Measurements from ENCODE around the gene RIPOR3. TPM values are rescaled to one million over a fixed set of nuclear protein-coding genes. Genes with fewer than 3 reads are reported as not detected.
A peak's percentile ranks its signal among the peaks of the same experiment; 100 is the strongest.

RIPOR3 gene
- total and polyA plus RNA-seq, 2 experiments from 2014 or later: 5.6 to 5.7 TPM

DNA sequence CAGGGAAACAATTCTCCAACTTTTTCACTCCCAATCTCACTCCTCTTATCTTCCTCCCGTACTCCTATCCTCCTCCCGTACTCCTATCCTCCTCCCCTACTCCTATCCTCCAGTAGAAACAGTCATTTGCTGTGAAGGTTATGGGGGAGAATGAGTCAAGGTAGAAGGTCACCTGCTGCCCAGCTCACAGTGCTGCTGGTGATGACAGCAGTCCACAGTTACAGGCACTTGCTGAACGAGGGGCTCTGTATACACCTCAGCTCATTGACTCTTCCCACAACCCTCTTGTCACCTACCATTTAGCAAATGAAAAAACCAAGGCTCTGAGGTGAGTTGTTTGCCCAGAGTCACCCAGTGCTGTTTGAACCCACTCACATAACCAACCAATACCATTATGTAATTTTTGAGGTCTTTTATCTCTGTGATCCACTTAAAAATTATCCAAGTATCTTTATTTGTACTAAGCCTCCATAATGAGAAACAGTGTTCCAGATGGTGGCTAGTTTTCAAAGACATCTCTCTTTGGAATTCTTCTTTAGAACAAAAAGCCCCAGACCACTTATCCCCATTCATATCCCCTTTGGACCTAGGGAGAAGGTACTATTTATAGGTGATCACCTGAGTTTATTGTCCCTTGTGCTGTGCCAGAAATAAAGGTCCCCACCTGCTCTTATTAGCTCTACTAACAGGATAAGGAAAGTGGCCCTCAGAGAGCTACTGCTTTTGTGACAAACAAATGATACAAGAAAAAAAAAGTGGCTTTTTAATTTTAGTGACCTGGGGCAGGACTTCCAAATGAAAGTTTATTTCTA, 128.0 kb downstream of the RIPOR3 start:
- TF ChIP-seq, protein P1, sequence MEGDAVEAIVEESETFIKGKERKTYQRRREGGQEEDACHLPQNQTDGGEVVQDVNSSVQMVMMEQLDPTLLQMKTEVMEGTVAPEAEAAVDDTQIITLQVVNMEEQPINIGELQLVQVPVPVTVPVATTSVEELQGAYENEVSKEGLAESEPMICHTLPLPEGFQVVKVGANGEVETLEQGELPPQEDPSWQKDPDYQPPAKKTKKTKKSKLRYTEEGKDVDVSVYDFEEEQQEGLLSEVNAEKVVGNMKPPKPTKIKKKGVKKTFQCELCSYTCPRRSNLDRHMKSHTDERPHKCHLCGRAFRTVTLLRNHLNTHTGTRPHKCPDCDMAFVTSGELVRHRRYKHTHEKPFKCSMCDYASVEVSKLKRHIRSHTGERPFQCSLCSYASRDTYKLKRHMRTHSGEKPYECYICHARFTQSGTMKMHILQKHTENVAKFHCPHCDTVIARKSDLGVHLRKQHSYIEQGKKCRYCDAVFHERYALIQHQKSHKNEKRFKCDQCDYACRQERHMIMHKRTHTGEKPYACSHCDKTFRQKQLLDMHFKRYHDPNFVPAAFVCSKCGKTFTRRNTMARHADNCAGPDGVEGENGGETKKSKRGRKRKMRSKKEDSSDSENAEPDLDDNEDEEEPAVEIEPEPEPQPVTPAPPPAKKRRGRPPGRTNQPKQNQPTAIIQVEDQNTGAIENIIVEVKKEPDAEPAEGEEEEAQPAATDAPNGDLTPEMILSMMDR (IDR thresholded peaks at IDR 0.05; ENCODE audit: poor library complexity): no peak
- TF ChIP-seq EZH2phosphoT487 (IDR thresholded peaks at IDR 0.05; ENCODE audit: low read depth, severe bottlenecking, unreplicated experiment) (no peak), EZH2 (IDR thresholded peaks at IDR 0.05; ENCODE audit: borderline replicate concordance) (no peak)
- 71% methylated on average over 3 of the region's 3 CpGs for WGBS (ENCODE audit: low lambda C conversion rate, missing lambda C conversion rate)
- no peaks in the 10 kb centered on the region for H3K9me3 ChIP-seq (ENCODE audit: low read depth)
- no peak overlapping the region for H2AFZ ChIP-seq
- no peaks in the 10 kb centered on the region for H4K20me1 ChIP-seq (ENCODE audit: insufficient read depth, poor library complexity, severe bottlenecking)
- no peak for DNase-seq (ENCODE audit: low spot score)
- H3K36me3 ChIP-seq (replicated peaks; ENCODE audit: insufficient read depth, low read depth): no peaks in the 10 kb centered on the region
- H3K79me2 ChIP-seq: peaks cover 58% of the 10 kb centered on the region
- no peaks in the 10 kb centered on the region for H3K27me3 ChIP-seq
- H3K27ac ChIP-seq: peak overlapping the region; percentile 43
- peaks cover 32% of the 10 kb centered on the region for H3K4me1 ChIP-seq (ENCODE audit: insufficient read depth)
- no peaks in the 10 kb centered on the region for H3K9me2 ChIP-seq (replicated peaks; ENCODE audit: insufficient read depth)
- H3K4me2 ChIP-seq: no peak overlapping the region
- no peak overlapping the region for H3K4me3 ChIP-seq

DNA sequence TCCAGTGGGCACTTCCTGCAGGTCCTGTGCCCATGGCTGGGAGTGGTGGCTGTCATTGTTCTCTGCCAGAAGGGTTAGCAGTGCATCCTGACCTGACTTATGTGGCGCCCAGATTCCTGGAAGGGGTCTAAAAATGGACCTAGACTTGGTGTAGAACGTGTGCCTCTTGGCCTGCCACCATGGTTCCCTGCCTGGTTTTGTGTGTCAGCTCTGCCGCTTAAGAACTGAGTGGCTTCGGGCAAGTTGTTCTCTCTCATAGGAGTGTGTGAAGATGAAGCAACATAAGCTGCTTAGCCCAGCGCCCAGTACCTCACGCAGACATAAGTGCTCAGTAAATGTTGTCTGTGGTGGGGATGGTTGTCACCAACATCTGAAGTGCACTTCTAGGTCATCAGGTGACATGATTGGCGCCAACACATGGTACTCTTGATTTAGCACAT, 129.1 kb downstream of the RIPOR3 start:
- no peak for DNase-seq (ENCODE audit: low spot score)
- peak overlapping the region; percentile 89 for H3K27ac ChIP-seq
- TF ChIP-seq, protein P1 (IDR thresholded peaks at IDR 0.05; ENCODE audit: poor library complexity): no peak
- TF ChIP-seq EZH2phosphoT487 (IDR thresholded peaks at IDR 0.05; ENCODE audit: low read depth, severe bottlenecking, unreplicated experiment) (no peak), EZH2 (IDR thresholded peaks at IDR 0.05; ENCODE audit: borderline replicate concordance) (no peak)
- peaks cover 62% of the 10 kb centered on the region for H3K79me2 ChIP-seq
- no peaks in the 10 kb centered on the region for H3K9me3 ChIP-seq (ENCODE audit: low read depth)
- no peak overlapping the region for H2AFZ ChIP-seq
- no peaks in the 10 kb centered on the region for H3K9me2 ChIP-seq (replicated peaks; ENCODE audit: insufficient read depth)
- no peaks in the 10 kb centered on the region for H4K20me1 ChIP-seq (ENCODE audit: insufficient read depth, poor library complexity, severe bottlenecking)
- no peak overlapping the region for H3K4me3 ChIP-seq
- peaks cover 32% of the 10 kb centered on the region for H3K4me1 ChIP-seq (ENCODE audit: insufficient read depth)
- no peaks in the 10 kb centered on the region for H3K27me3 ChIP-seq
- peak overlapping the region; percentile 43 for H3K4me2 ChIP-seq
- H3K36me3 ChIP-seq (replicated peaks; ENCODE audit: insufficient read depth, low read depth): no peaks in the 10 kb centered on the region
- 97% methylated on average over 7 of the region's 7 CpGs for WGBS (ENCODE audit: low lambda C conversion rate, missing lambda C conversion rate)

DNA sequence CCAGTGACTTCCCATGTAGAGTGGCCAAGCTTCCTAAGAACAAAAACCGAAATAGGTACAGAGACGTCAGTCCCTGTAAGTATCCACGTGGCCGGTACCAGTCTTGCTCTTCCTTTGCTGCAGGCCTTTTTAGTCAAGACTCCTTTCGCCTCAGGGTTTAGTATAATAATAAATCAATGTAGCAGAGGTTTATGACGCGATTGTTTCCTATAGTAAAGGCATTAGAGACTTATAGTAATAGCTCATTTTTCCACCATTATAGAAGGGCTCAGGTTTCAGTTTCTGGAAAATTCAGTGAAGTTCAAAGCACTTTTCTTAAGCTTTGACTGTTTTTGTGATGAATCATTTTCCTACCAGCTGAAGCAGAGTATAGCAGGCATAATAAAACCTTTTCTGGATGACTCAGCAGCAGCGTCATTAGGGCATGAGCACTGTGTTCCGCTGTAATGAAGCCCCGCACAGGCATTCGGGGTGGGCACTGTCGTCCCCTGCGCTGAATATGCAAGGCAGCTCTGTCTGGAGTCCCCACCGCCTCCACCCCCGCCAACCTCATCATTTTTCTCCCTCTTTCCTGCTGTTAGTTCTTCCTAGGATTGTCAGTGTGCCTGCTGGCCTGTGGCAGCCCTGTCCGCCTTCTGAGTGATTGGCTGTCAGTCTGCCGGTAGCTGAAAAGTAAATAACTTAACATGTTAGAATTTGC, 129.8 kb downstream of the RIPOR3 start:
- Histone ChIP-seq H3K27me3 (no peaks in the 10 kb centered on the region), H3K9me3 (ENCODE audit: low read depth) (no peaks in the 10 kb centered on the region), H3K79me2 (peaks cover 70% of the 10 kb centered on the region), H3K27ac (peak overlapping the region; percentile 96), H4K20me1 (ENCODE audit: insufficient read depth, poor library complexity, severe bottlenecking) (no peaks in the 10 kb centered on the region), H3K4me1 (ENCODE audit: insufficient read depth) (peaks cover 32% of the 10 kb centered on the region), H3K36me3 (replicated peaks; ENCODE audit: insufficient read depth, low read depth) (no peaks in the 10 kb centered on the region), H2AFZ (no peak overlapping the region), H3K9me2 (replicated peaks; ENCODE audit: insufficient read depth) (no peaks in the 10 kb centered on the region), H3K4me2 (peak overlapping the region; percentile 43), H3K4me3 (no peak overlapping the region)
- peak; percentile 85 for DNase-seq (ENCODE audit: low spot score)
- 34% methylated on average over 17 of the region's 17 CpGs for WGBS (ENCODE audit: low lambda C conversion rate, missing lambda C conversion rate)
- TF ChIP-seq EZH2phosphoT487 (IDR thresholded peaks at IDR 0.05; ENCODE audit: low read depth, severe bottlenecking, unreplicated experiment): no peak
- TF ChIP-seq, protein P1 (IDR thresholded peaks at IDR 0.05; ENCODE audit: poor library complexity): no peak
- no peak for TF ChIP-seq EZH2 (IDR thresholded peaks at IDR 0.05; ENCODE audit: borderline replicate concordance)

Measured in hepatocyte (in vitro differentiated cells).